Fibroblast of lung (primary cell): ENCODE measurements around the gene C9orf85.

ENCODE experiments used
- CTCF ChIP-seq, 2 donors: IDR thresholded peaks in 1 of 2; conservative IDR thresholded peaks in 1 of 2; 1 replicate in 1 of 2; 2 replicates in 1 of 2; pipeline ENCODE4 v1.5.1; 2011 to 2012; ENCODE audit warnings: low read length in 2 of 2, control low read depth in 1 of 2, inconsistent platforms in 1 of 2, low read depth in 1 of 2, mild to moderate bottlenecking in 1 of 2
- EZH2 ChIP-seq: IDR thresholded peaks from 2 replicates; pipeline ENCODE4 v1.5.1; 2012; ENCODE audit warnings: low read length, control low read depth, mild to moderate bottlenecking; ENCODE audit errors: missing control alignments

- TF ChIP-seq CTCF (conservative IDR thresholded peaks at IDR 0.05 in 1 of 2, IDR thresholded peaks at IDR 0.05 in 1 of 2; ENCODE audit: low read depth in 1 of 2, low read length in 2 of 2) (no peak), EZH2 (no peak)
Measured at GRCh38 chr9:71890042-71890679, 21.3 kb upstream of the C9orf85 start.
